Activated CD8-positive, alpha-beta memory T cell treated with anti-CD3 and anti-CD28 coated beads, Interleukin-2, amount 50 U/mL, for 1 hour (primary cell): Measurements from ENCODE around the gene RIPK4.
"Not testable (repeated sequence)": the region's sequence is repeated elsewhere in the genome, so short reads cannot be mapped to it uniquely, and the experiment has no call there.

ENCODE experiments used
- DNase-seq: peaks from one replicate; pipeline ENCODE4 v3.0.0-alpha.2; 2020; ENCODE audit errors: extremely low read depth

RIPK4 gene

GRCh38 chr21:41714299-41714865 is 52.5 kb downstream of the RIPK4 start:
- DNase-seq, result not testable (repeated sequence)

- no peak for DNase-seq
These were observed 53.2 kb downstream of the RIPK4 start for GRCh38 chr21:41713495-41714281.

- DNase-seq, result no peak
These were observed 54.1 kb downstream of the RIPK4 start for GRCh38 chr21:41712730-41713129.

- no peak for DNase-seq
These were observed 54.7 kb downstream of the RIPK4 start for GRCh38 chr21:41712201-41712600.

GRCh38 chr21:41711416-41712007 is 55.3 kb downstream of the RIPK4 start:
- no peak for DNase-seq

- no peak for DNase-seq
These were observed 56.1 kb downstream of the RIPK4 start for GRCh38 chr21:41710823-41711160.

GRCh38 chr21:41709965-41710822 is 56.7 kb downstream of the RIPK4 start:
- DNase-seq, result no peak

- DNase-seq, result no peak
These were observed 57.7 kb downstream of the RIPK4 start for GRCh38 chr21:41709166-41709565.

GRCh38 chr21:41707960-41708330 is 58.9 kb downstream of the RIPK4 start:
- DNase-seq, result no peak

GRCh38 chr21:41707231-41707959 is 59.5 kb downstream of the RIPK4 start:
- no peak for DNase-seq

- DNase-seq, result no peak
These were observed 60.2 kb downstream of the RIPK4 start for GRCh38 chr21:41706678-41707077.

GRCh38 chr21:41706263-41706639 is 60.6 kb downstream of the RIPK4 start:
- no peak for DNase-seq

- no peak for DNase-seq
These were observed 61.1 kb downstream of the RIPK4 start for GRCh38 chr21:41705546-41706262.

GRCh38 chr21:41703857-41704501 is 62.9 kb downstream of the RIPK4 start:
- DNase-seq, result no peak

- no peak for DNase-seq
These were observed 65.1 kb downstream of the RIPK4 start for GRCh38 chr21:41701749-41702148.

GRCh38 chr21:41699311-41699710 is 67.5 kb downstream of the RIPK4 start:
- no peak for DNase-seq

GRCh38 chr21:41698071-41698470 is 68.8 kb downstream of the RIPK4 start:
- DNase-seq, result no peak

- DNase-seq, result no peak
These were observed 71.3 kb downstream of the RIPK4 start for GRCh38 chr21:41695513-41695912.

GRCh38 chr21:41694042-41694441 is 72.8 kb downstream of the RIPK4 start:
- DNase-seq, result not testable (repeated sequence)

GRCh38 chr21:41692185-41692565 is 74.7 kb downstream of the RIPK4 start:
- no peak for DNase-seq
